Liver (tissue), 3 donors: ENCODE measurements around the gene RARG.

Source experiments
- ATF3 ChIP-seq: IDR thresholded peaks from 2 replicates; pipeline ENCODE4 v1.6.1; 2016; ENCODE audit warnings: antibody characterized with exemption
- CTCF ChIP-seq: fragments of 150-350 bp; IDR thresholded peaks from 2 replicates; pipeline ENCODE4 v1.5.1; 2017; ENCODE audit warnings: improper control_type of control experiment, low read depth, low read length; ENCODE audit not compliant: missing input control
- EGR1 ChIP-seq, 2 donors: IDR thresholded peaks; 2 replicates each; pipeline ENCODE4 v1.6.1; 2016 to 2018; ENCODE audit warnings: antibody characterized with exemption in 2 of 2, low read depth in 2 of 2
- GABPA ChIP-seq, 2 donors: IDR thresholded peaks in 1 of 2; conservative IDR thresholded peaks in 1 of 2; 2 replicates each; pipeline ENCODE4 v1.6.1; 2016; ENCODE audit warnings: antibody characterized with exemption in 2 of 2, mild to moderate bottlenecking in 1 of 2, moderate library complexity in 1 of 2
- HNF4A ChIP-seq, 2 donors: conservative IDR thresholded peaks; 2 replicates each; pipeline ENCODE4 v1.6.1; 2016; ENCODE audit warnings: antibody characterized with exemption in 2 of 2, mild to moderate bottlenecking in 2 of 2
- JUND ChIP-seq, 2 donors: IDR thresholded peaks; 2 replicates each; pipeline ENCODE4 v1.6.1; 2016; ENCODE audit warnings: antibody characterized with exemption in 2 of 2
- MAX ChIP-seq: IDR thresholded peaks from 2 replicates; pipeline ENCODE4 v1.6.1; 2016; ENCODE audit warnings: antibody characterized with exemption
- RAD21 ChIP-seq, 2 donors: IDR thresholded peaks; 2 replicates each; pipeline ENCODE4 v1.6.1; 2016; ENCODE audit warnings: antibody characterized with exemption in 2 of 2, mild to moderate bottlenecking in 2 of 2
- REST ChIP-seq: IDR thresholded peaks from 2 replicates; pipeline ENCODE4 v1.6.1; 2016; ENCODE audit warnings: antibody characterized with exemption, mild to moderate bottlenecking
- SP1 ChIP-seq: IDR thresholded peaks from 2 replicates; pipeline ENCODE4 v1.6.1; 2018; ENCODE audit warnings: antibody characterized with exemption, mild to moderate bottlenecking
- TAF1 ChIP-seq: conservative IDR thresholded peaks from 2 replicates; pipeline ENCODE4 v1.6.1; 2016; ENCODE audit warnings: antibody characterized with exemption, mild to moderate bottlenecking
- TF ChIP-seq, protein P1 (sequence below): IDR thresholded peaks from 2 replicates; pipeline ENCODE4 v1.6.1; 2016; ENCODE audit warnings: antibody characterized with exemption
- donor health status: healthy.
- donor health status: healthy.

DNA sequence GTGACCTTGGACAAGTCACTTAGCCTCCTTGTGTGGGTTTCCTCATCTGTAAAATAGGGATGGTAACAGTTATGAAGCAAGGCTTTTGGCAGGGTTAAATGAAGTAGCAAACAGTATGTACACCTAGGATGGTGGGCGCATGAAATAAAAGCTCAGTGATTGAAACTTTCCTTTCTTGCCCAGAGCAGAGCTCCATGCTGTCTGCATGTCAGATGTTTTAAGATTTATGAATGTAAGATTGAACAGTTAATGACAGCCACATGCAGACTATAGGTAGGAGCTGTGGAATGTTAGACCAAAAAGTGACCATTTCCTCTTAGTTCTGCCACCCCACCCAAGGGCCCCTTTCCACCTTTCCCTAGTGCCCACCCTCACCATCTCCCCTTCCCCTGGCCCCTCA lies 37.0 kb downstream of the RARG start:
- TF ChIP-seq CTCF (no peak), HNF4A (conservative IDR thresholded peaks at IDR 0.05) (peak in 1 of 2 donors; percentile 5), MAX (no peak), GABPA (IDR thresholded peaks at IDR 0.05 in 1 of 2, conservative IDR thresholded peaks at IDR 0.05 in 1 of 2) (no peak), EGR1 (IDR thresholded peaks at IDR 0.05; ENCODE audit: low read depth in 2 of 2) (no peak), REST (no peak), ATF3 (no peak), TAF1 (no peak), RAD21 (IDR thresholded peaks at IDR 0.05) (no peak), JUND (IDR thresholded peaks at IDR 0.05) (no peak), SP1 (no peak)
- TF ChIP-seq, protein P1, sequence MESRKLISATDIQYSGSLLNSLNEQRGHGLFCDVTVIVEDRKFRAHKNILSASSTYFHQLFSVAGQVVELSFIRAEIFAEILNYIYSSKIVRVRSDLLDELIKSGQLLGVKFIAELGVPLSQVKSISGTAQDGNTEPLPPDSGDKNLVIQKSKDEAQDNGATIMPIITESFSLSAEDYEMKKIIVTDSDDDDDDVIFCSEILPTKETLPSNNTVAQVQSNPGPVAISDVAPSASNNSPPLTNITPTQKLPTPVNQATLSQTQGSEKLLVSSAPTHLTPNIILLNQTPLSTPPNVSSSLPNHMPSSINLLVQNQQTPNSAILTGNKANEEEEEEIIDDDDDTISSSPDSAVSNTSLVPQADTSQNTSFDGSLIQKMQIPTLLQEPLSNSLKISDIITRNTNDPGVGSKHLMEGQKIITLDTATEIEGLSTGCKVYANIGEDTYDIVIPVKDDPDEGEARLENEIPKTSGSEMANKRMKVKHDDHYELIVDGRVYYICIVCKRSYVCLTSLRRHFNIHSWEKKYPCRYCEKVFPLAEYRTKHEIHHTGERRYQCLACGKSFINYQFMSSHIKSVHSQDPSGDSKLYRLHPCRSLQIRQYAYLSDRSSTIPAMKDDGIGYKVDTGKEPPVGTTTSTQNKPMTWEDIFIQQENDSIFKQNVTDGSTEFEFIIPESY, result no peak
